K562 (cell line): ENCODE results near the gene SRPK3. TPM values are rescaled to one million over a fixed set of nuclear protein-coding genes. Genes with fewer than 3 reads are reported as not detected.

Source experiments
- ATAC-seq: fragments of 200-7000 bp; cut with Tn5 transposase; 3 replicates; pipeline ENCODE4 v1.9.1; 2020; ENCODE audit warnings: moderate library complexity
- BruUV-seq: library from RNA; stranded (reverse); fragments of 400-500 nt; replicated peaks from 2 replicates; lab custom pipeline; 2021; lab: Mats Ljungman, UMichigan
- CTCF ChIA-PET: fragments of 300-600 bp; formaldehyde crosslinking; extraction: SDS; loops from one replicate; lab custom pipeline; 2021; ENCODE audit warnings: low intra/inter-chr PET ratio; lab: Yijun Ruan, JAX
- POLR2A ChIA-PET: fragments of 300-600, 350-650 bp; sonication (Branson Sonifier 250); formaldehyde crosslinking; extraction: SDS; loops from one replicate; lab custom pipeline; 2021; ENCODE audit warnings: antibody characterized with exemption, inconsistent platforms; lab: Yijun Ruan, JAX
- DNase-seq, 4 experiments: peaks; one replicate each; pipeline versions ENCODE4 v3.0.0 to v3.0.0-alpha.2; 2011 to 2018; ENCODE audit warnings: low spot score in 3 of 4, mixed read lengths in 3 of 4; ENCODE audit errors: extremely low read depth in 1 of 4
- FAIRE-seq: peaks from 2 replicates; lab custom pipeline; 2011; peaks lifted over from hg19 to GRCh38; lab: Jason Lieb, UNC
- H2AFZ ChIP-seq: 2 replicates; pipeline ENCODE4 v1.6.0; 2011; ENCODE audit warnings: low read depth, low read length, control low read depth, inconsistent platforms
- H3K27ac ChIP-seq: fragments of 200-600 bp; 3 replicates; pipeline ENCODE4 v1.8.0; 2011; ENCODE audit warnings: low read depth, mild to moderate bottlenecking, control low read depth, inconsistent platforms, low read length, moderate library complexity, mixed read lengths; ENCODE audit errors: extremely low read depth
- H3K27me3 ChIP-seq, 2 experiments: fragments of 300-600 bp in 1 of 2; 2 replicates in 1 of 2; 3 replicates in 1 of 2; pipeline versions ENCODE4 v1.6.0 to v1.8.0; 2011; ENCODE audit warnings: inconsistent platforms in 2 of 2, low read length in 2 of 2, mild to moderate bottlenecking in 1 of 2, mixed read lengths in 1 of 2, moderate library complexity in 1 of 2; ENCODE audit not compliant: control insufficient read depth in 2 of 2, insufficient read depth in 2 of 2
- H3K36me3 ChIP-seq: fragments of 300-600 bp; 3 replicates; pipeline ENCODE4 v1.8.0; 2011; ENCODE audit warnings: mild to moderate bottlenecking, low read length, inconsistent platforms; ENCODE audit not compliant: control insufficient read depth, insufficient read depth
- H3K4me1 ChIP-seq, 2 experiments: fragments of 200-600 bp in 1 of 2; replicated peaks in 1 of 2; 2 replicates in 1 of 2; 3 replicates in 1 of 2; pipeline versions ENCODE4 v1.5.1 to v1.8.0; 2011; ENCODE audit warnings: inconsistent platforms in 2 of 2, low read length in 2 of 2, mild to moderate bottlenecking in 1 of 2, mixed read lengths in 1 of 2, moderate library complexity in 1 of 2; ENCODE audit not compliant: control insufficient read depth in 2 of 2, insufficient read depth in 2 of 2
- H3K4me2 ChIP-seq: 2 replicates; pipeline ENCODE4 v1.6.1; 2011; ENCODE audit warnings: low read length, control low read depth, inconsistent platforms, mixed read lengths; ENCODE audit not compliant: insufficient read depth
- H3K4me3 ChIP-seq: fragments of 200-600 bp; sonication (generic), shearing (Covaris generic); 2 replicates; pipeline ENCODE4 v1.5.1; 2016; ENCODE audit warnings: control low read depth, inconsistent platforms
- H3K79me2 ChIP-seq: fragments of 200-600 bp; 3 replicates; pipeline ENCODE4 v1.8.0; 2011; ENCODE audit warnings: low read length, inconsistent platforms; ENCODE audit not compliant: control insufficient read depth, insufficient read depth
- H3K9ac ChIP-seq, 2 experiments: 2 replicates each; pipeline versions ENCODE4 v1.6.0 to v1.6.1; 2011; ENCODE audit warnings: low read depth in 2 of 2, low read length in 2 of 2, control low read depth in 1 of 2, inconsistent platforms in 1 of 2, mild to moderate bottlenecking in 1 of 2, mixed read lengths in 1 of 2; ENCODE audit not compliant: insufficient read depth in 1 of 2
- H3K9me1 ChIP-seq: one replicate; pipeline ENCODE4 v1.6.0; 2011; ENCODE audit warnings: inconsistent platforms, mild to moderate bottlenecking, low read length, moderate library complexity; ENCODE audit not compliant: control insufficient read depth, insufficient read depth
- H3K9me3 ChIP-seq: replicated peaks from 2 replicates; pipeline ENCODE4 v1.5.1; 2011; ENCODE audit warnings: low read depth, low read length, inconsistent platforms; ENCODE audit not compliant: control insufficient read depth, insufficient read depth
- H4K20me1 ChIP-seq: replicated peaks from 2 replicates; pipeline ENCODE4 v1.6.1; 2011; ENCODE audit warnings: low read length, inconsistent platforms, mixed read lengths; ENCODE audit not compliant: control insufficient read depth, insufficient read depth
- BMI1 ChIP-seq: fragments of 150-350 bp; IDR thresholded peaks from 2 replicates; pipeline ENCODE4 v1.6.1; 2014; ENCODE audit warnings: low read length
- KHSRP ChIP-seq: fragments of 450-650 bp; IDR thresholded peaks from 2 replicates; pipeline ENCODE4 v1.6.1; 2017
- POLR2AphosphoS5 ChIP-seq: IDR thresholded peaks from 2 replicates; pipeline ENCODE4 v1.6.1; 2011; ENCODE audit warnings: mild to moderate bottlenecking, low read depth, low read length, moderate library complexity; ENCODE audit not compliant: control insufficient read depth, insufficient read depth
- RFX1 ChIP-seq: fragments of 450-650 bp; IDR thresholded peaks from 2 replicates; pipeline ENCODE4 v1.6.1; 2016; ENCODE audit warnings: mild to moderate bottlenecking, moderate library complexity
- SPI1 ChIP-seq: IDR thresholded peaks from 2 replicates; pipeline ENCODE4 v1.6.1; 2011; ENCODE audit warnings: low read depth, low read length, control low read depth, borderline replicate concordance
- WGBS: fragments of 100-300 bp; shearing (Covaris generic); methylation state at CpG from one replicate; pipeline ENCODE4 v1.1.6; 2016; ENCODE audit warnings: low coverage, mixed read lengths; ENCODE audit not compliant: insufficient coverage; ENCODE audit errors: missing lambda C conversion rate; 5-methylcytosine and 5-hydroxymethylcytosine counted together
- in situ Hi-C: fragments of 300-500 bp; cut with MboI; formaldehyde crosslinking; loops from 4 replicates; pipeline ENCODE4 v1.15.0; 2018; ENCODE audit warnings: inconsistent platforms, mixed read lengths
- intact Hi-C: fragments of 100-400 bp; cut with micrococcal nuclease; formaldehyde crosslinking; loops from 2 replicates; pipeline ENCODE4 v1.14.2; 2022
- polyA plus RNA-seq, 8 experiments: library from polyadenylated mRNA; depleted of rRNA in 4 of 8; stranded (reverse) in 5 of 8; unstranded in 3 of 8; fragments of >200 nt; fragmentation: Nextera tagmentation in 2 of 8; fragmentation: Illumina TruSeq in 1 of 8; extraction: Ambion mirVana in 2 of 8; extraction: Trizol in 1 of 8; gene quantifications; 2 replicates each; pipeline versions ENCODE4 v1.2.1 to v1.2.3, GENCODE V29; 2011 to 2014; ENCODE audit warnings: inconsistent platforms in 1 of 8, missing spikeins in 1 of 8
- total RNA-seq, 7 experiments: library from RNA; depleted of rRNA in 6 of 7; stranded (reverse); fragments of >200 nt in 6 of 7; fragmentation: Illumina TruSeq in 2 of 7; extraction: Trizol in 2 of 7; gene quantifications; 2 replicates each; pipeline versions ENCODE4 v1.2.1 to v1.2.3, GENCODE V29; 2011 to 2021; ENCODE audit warnings: low replicate concordance in 1 of 7
- TF ChIP-seq, protein P1 (sequence below), 2 experiments: fragments of 450-650 bp; formaldehyde crosslinking in 1 of 2; IDR thresholded peaks; 2 replicates each; pipeline versions ENCODE4 v1.4.0 to v1.6.1; 2014 to 2020; ENCODE audit warnings: mild to moderate bottlenecking in 2 of 2, borderline replicate concordance in 1 of 2, low read depth in 1 of 2

The SRPK3 gene
- total and polyA plus RNA-seq, 9 of the 15 experiments (the other 6 are each of a cell fraction or from before 2014, with no cell fraction given): 0.01 to 0.09 (median 0.04) TPM; not detected in 2

GRCh38 chrX:153812220-153812619, 31.4 kb downstream of the SRPK3 start:
- no peaks in the 10 kb centered on the region for H3K9me3 ChIP-seq
- H2AFZ ChIP-seq: no peak overlapping the region
- no TSS peak for BruUV-seq
- DNase-seq (no peak), FAIRE-seq (no peak), ATAC-seq (no peak)
- in situ Hi-C loops: no loop called here
- no peak overlapping the region for H3K9ac ChIP-seq
- intact Hi-C loops: no loop called here
- 2% methylated on average over 12 of the region's 14 CpGs for WGBS
- H4K20me1 ChIP-seq: no peaks in the 10 kb centered on the region; the same call in 1 of the 2 replicates
- no peaks in the 10 kb centered on the region for H3K36me3 ChIP-seq
- TF ChIP-seq RFX1 (peak; percentile 77), SPI1 (no peak)
- H3K4me1 ChIP-seq: peaks cover 5 to 22% of the 10 kb centered on the region in 2 experiments; a peak in 4 of 5 replicates
- POLR2A ChIA-PET: no interaction called here
- no peak overlapping the region for H3K4me2 ChIP-seq
- H3K9me1 ChIP-seq: no peaks in the 10 kb centered on the region
- no peaks in the 10 kb centered on the region for H3K79me2 ChIP-seq
- H3K27me3 ChIP-seq: peaks cover 16 to 33% of the 10 kb centered on the region in 2 experiments; a peak in 3 of 5 replicates
- no peak overlapping the region for H3K4me3 ChIP-seq
- CTCF ChIA-PET: no interaction called here
- H3K27ac ChIP-seq: no peak overlapping the region

DNA sequence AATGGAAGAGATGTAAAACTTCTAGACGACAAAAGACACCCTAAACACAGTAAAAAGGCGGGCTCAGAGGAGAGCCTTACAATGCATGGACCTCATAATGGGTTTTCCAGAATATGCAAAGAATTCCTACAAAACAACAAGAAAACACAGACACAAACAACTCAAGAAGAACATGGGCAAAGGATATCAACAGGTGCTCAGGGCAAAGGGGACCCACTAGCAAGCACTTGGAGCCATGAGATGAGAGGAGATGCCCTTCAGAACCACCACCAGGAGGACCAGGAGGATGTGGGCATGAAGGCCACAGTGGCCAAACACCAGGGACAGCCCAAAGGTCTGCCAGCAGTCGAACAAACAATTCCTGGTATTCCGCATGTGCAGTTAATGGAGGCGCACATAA, 32.3 kb downstream of the SRPK3 start:
- BruUV-seq: no TSS peak
- in situ Hi-C loops (no loop called here), intact Hi-C loops (no loop called here)
- CTCF ChIA-PET: no interaction called here
- Histone ChIP-seq H4K20me1 (no peaks in the 10 kb centered on the region; the same call in 1 of the 2 replicates), H3K36me3 (no peaks in the 10 kb centered on the region), H3K4me1 (peaks cover 5 to 21% of the 10 kb centered on the region in 2 experiments; a peak in 4 of 5 replicates), H3K4me3 (no peak overlapping the region), H3K4me2 (no peak overlapping the region), H2AFZ (no peak overlapping the region), H3K9me1 (no peaks in the 10 kb centered on the region), H3K9me3 (no peaks in the 10 kb centered on the region), H3K79me2 (no peaks in the 10 kb centered on the region), H3K9ac (no peak overlapping the region), H3K27ac (no peak overlapping the region), H3K27me3 (peaks cover 16 to 33% of the 10 kb centered on the region in 2 experiments; a peak in 3 of 5 replicates)
- no peak for ATAC-seq
- 20% methylated on average over 5 of the region's 5 CpGs for WGBS
- FAIRE-seq: no peak
- TF ChIP-seq KHSRP: no peak
- TF ChIP-seq, protein P1, sequence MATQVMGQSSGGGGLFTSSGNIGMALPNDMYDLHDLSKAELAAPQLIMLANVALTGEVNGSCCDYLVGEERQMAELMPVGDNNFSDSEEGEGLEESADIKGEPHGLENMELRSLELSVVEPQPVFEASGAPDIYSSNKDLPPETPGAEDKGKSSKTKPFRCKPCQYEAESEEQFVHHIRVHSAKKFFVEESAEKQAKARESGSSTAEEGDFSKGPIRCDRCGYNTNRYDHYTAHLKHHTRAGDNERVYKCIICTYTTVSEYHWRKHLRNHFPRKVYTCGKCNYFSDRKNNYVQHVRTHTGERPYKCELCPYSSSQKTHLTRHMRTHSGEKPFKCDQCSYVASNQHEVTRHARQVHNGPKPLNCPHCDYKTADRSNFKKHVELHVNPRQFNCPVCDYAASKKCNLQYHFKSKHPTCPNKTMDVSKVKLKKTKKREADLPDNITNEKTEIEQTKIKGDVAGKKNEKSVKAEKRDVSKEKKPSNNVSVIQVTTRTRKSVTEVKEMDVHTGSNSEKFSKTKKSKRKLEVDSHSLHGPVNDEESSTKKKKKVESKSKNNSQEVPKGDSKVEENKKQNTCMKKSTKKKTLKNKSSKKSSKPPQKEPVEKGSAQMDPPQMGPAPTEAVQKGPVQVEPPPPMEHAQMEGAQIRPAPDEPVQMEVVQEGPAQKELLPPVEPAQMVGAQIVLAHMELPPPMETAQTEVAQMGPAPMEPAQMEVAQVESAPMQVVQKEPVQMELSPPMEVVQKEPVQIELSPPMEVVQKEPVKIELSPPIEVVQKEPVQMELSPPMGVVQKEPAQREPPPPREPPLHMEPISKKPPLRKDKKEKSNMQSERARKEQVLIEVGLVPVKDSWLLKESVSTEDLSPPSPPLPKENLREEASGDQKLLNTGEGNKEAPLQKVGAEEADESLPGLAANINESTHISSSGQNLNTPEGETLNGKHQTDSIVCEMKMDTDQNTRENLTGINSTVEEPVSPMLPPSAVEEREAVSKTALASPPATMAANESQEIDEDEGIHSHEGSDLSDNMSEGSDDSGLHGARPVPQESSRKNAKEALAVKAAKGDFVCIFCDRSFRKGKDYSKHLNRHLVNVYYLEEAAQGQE (IDR thresholded peaks at IDR 0.05; ENCODE audit: borderline replicate concordance): no peak
- TF ChIP-seq, protein P1 (CRISPR knock-in tag; IDR thresholded peaks at IDR 0.05; ENCODE audit: low read depth): no peak
- TF ChIP-seq BMI1: no peak
- no peak for TF ChIP-seq POLR2AphosphoS5
- POLR2A ChIA-PET: no interaction called here
- DNase-seq: no peak
